ENCODE results near the gene SLC39A11.
A peak's percentile ranks its signal among the peaks of the same experiment; 100 is the strongest.

SLC39A11 gene

DNA sequence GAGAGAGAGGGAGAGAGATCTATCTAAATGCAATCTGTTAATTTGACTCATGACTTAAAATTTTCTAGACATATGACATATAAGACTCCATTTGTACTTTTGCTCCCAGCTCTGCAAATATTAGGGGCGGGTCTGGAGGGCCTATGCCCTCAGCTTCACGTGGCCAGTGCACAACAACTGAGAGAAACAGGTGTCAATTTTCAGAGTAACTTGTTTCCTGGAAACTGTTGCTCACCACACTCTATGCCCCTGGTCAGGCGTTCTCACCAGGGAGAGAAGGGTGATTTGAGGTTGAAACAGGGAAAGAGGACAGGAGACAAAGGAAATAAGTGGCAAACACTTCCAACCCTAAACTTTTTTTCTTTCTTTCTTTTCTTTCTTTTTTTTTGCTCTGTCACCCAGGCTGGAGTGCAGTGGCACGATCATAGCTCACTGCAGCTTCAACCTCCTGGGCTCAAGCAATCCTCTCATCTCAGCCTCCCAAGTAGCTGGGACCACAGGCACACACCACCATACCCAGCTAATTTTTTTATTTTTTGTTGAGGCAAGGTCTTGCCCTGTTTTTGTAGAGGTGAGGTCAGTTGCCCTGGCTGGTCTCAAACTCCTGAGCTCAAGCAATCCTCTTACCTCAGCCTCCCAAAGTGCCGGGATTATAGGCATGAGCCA is 270.0 kb downstream of the SLC39A11 start:
- TF ChIP-seq, protein P1, sequence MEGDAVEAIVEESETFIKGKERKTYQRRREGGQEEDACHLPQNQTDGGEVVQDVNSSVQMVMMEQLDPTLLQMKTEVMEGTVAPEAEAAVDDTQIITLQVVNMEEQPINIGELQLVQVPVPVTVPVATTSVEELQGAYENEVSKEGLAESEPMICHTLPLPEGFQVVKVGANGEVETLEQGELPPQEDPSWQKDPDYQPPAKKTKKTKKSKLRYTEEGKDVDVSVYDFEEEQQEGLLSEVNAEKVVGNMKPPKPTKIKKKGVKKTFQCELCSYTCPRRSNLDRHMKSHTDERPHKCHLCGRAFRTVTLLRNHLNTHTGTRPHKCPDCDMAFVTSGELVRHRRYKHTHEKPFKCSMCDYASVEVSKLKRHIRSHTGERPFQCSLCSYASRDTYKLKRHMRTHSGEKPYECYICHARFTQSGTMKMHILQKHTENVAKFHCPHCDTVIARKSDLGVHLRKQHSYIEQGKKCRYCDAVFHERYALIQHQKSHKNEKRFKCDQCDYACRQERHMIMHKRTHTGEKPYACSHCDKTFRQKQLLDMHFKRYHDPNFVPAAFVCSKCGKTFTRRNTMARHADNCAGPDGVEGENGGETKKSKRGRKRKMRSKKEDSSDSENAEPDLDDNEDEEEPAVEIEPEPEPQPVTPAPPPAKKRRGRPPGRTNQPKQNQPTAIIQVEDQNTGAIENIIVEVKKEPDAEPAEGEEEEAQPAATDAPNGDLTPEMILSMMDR (IDR thresholded peaks at IDR 0.05; ENCODE audit: low read depth, low read length) = no peak
- no peak overlapping the region for H3K4me3 ChIP-seq (ENCODE audit: low read depth, low read length)

DNA sequence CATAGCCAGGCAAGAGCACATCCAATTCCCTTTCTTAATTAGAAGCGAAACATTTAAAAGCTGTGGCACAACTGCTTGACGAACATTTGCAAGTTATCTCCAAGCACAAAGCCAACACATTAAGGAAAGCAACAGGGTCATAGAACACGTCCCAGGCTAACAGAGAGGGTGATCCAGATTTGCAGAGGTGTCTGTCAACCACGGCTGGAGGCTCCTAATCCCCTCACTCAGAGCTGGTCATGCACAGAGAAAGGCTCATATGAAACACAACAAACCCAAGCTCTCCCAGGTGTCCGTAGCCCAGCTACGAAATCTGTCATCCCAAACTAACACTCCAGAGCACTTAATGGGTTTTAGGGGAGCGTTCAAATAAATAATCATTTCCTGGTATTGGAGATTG is 276.1 kb downstream of the SLC39A11 start:
- peaks cover 1% of the 10 kb centered on the region for H3K9me3 ChIP-seq (ENCODE audit: severe bottlenecking)

More for the DNA sequence above, 270.0 kb downstream of the SLC39A11 start:
- H3K9me3 ChIP-seq (ENCODE audit: severe bottlenecking) = peaks cover 23% of the 10 kb centered on the region
- no peak for DNase-seq
- peaks cover 29% of the 10 kb centered on the region for H3K36me3 ChIP-seq
- H3K27me3 ChIP-seq (ENCODE audit: insufficient read depth, low read depth, severe bottlenecking) = no peaks in the 10 kb centered on the region
- no peak overlapping the region for H3K27ac ChIP-seq

DNA sequence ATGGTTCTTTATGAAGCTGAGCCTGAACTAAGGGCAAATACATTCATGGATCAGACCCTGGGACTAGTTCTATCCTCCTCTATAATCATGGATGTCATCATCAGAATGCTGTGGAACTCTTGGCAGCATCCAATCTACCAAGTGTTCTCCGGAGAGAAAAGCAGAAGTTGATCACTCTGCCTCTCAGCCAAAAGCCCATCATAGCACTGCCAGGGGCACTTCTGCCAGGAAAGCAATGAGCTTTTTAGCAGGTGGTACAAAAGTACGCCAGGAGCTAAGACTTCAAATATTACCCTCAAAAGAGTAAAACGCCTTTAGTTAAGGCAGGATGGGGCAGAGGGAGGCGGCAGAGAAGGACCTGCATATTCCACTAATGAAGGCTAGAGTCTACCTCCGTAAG is 279.0 kb downstream of the SLC39A11 start:
- no peak overlapping the region for H3K4me3 ChIP-seq (ENCODE audit: low read depth, low read length)
- TF ChIP-seq, protein P1 (IDR thresholded peaks at IDR 0.05; ENCODE audit: low read depth, low read length) = no peak

More for the DNA sequence above, 276.1 kb downstream of the SLC39A11 start:
- H3K27me3 ChIP-seq (ENCODE audit: insufficient read depth, low read depth, severe bottlenecking) = no peaks in the 10 kb centered on the region
- H3K4me3 ChIP-seq (ENCODE audit: low read depth, low read length) = no peak overlapping the region
- DNase-seq = peak; percentile 67
- H3K27ac ChIP-seq = no peak overlapping the region
- TF ChIP-seq, protein P1 (IDR thresholded peaks at IDR 0.05; ENCODE audit: low read depth, low read length) = no peak
- H3K36me3 ChIP-seq = peaks cover 31% of the 10 kb centered on the region

DNA sequence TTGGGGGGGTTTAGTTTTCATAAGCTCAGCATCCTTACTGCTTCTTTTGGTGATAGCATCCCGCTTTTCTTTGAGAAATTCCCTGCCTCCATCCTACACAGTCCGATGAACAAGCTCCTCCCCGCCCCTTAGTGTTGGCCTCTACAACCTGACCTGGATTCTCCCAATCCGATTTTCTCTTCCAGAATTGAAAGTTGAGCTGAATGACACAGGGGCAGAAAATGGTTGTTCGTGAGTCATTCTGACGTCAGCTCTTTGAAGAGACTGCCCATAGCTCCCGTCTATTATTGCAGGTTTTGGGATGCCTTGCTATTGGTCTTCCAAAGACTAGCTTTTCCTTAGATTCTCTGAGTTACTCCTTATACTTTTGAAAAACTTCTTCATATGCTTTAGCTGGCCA is 279.7 kb downstream of the SLC39A11 start:
- H3K27ac ChIP-seq = no peak overlapping the region
- no peak for DNase-seq
- peaks cover 6% of the 10 kb centered on the region for H3K9me3 ChIP-seq (ENCODE audit: severe bottlenecking)
- TF ChIP-seq, protein P1 (IDR thresholded peaks at IDR 0.05; ENCODE audit: low read depth, low read length) = no peak
- peaks cover 44% of the 10 kb centered on the region for H3K36me3 ChIP-seq
- no peaks in the 10 kb centered on the region for H3K27me3 ChIP-seq (ENCODE audit: insufficient read depth, low read depth, severe bottlenecking)
- no peak overlapping the region for H3K4me3 ChIP-seq (ENCODE audit: low read depth, low read length)

More for the DNA sequence above, 279.0 kb downstream of the SLC39A11 start:
- Histone ChIP-seq H3K9me3 (ENCODE audit: severe bottlenecking) (peaks cover 6% of the 10 kb centered on the region), H3K27me3 (ENCODE audit: insufficient read depth, low read depth, severe bottlenecking) (no peaks in the 10 kb centered on the region), H3K36me3 (peaks cover 44% of the 10 kb centered on the region), H3K27ac (no peak overlapping the region)
- DNase-seq = no peak

DNA sequence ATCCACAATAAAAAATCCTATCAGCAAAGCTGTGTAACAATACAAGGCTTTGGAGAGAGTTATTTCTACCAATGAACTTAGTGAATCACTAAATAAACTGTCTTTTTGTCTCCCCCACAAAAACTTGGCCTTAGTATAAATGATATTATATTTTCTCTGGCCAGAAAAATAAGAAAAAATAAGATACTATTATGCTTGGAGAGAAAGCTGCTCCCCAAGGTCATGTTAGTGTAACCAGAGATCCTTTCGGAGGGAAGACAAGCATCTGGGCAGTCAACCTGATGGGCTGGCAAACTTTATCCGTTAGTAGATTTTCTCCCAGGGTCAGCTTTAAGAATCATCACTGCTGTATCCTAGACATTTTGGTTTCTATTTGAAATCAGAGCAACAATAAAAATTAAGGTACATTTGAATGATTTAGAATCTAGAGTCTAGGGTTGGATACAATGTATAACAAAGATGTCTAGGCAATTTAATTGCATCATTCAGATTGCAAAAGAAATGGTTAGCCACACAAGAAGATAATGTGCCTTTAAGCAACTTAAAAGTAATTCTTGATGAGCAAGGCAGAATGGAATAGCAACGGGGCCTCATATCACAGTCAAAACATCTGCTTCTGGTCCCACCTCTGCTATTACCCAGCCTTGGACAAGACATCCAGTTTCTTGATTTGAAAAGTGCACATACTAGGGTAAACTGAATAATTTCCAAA is 280.4 kb downstream of the SLC39A11 start:
- H3K27ac ChIP-seq = no peak overlapping the region
- TF ChIP-seq, protein P1 (IDR thresholded peaks at IDR 0.05; ENCODE audit: low read depth, low read length) = no peak

More for the DNA sequence above, 280.4 kb downstream of the SLC39A11 start:
- H3K27me3 ChIP-seq (ENCODE audit: insufficient read depth, low read depth, severe bottlenecking) = no peaks in the 10 kb centered on the region
- DNase-seq = no peak
- peaks cover 6% of the 10 kb centered on the region for H3K9me3 ChIP-seq (ENCODE audit: severe bottlenecking)
- H3K4me3 ChIP-seq (ENCODE audit: low read depth, low read length) = no peak overlapping the region
- H3K36me3 ChIP-seq = peaks cover 45% of the 10 kb centered on the region

Data from WERI-Rb-1 (cell line).